GM21381 (cell line): ENCODE data around the gene INSYN2B.
A peak's percentile ranks its signal among the peaks of the same experiment; 100 is the strongest.
"Not testable (repeated sequence)": the region's sequence is repeated elsewhere in the genome, so short reads cannot be mapped to it uniquely, and the experiment has no call there.

Source experiments
- ATAC-seq: cut with Tn5 transposase; IDR thresholded peaks from one replicate; pipeline ENCODE4 v1.9.1; 2021; ENCODE audit warnings: mild to moderate bottlenecking, moderate library complexity; ENCODE audit not compliant: unreplicated experiment

The INSYN2B gene

GRCh38 chr5:169860585-169860984 lies 119.7 kb downstream of the INSYN2B start:
- no peak for ATAC-seq

DNA sequence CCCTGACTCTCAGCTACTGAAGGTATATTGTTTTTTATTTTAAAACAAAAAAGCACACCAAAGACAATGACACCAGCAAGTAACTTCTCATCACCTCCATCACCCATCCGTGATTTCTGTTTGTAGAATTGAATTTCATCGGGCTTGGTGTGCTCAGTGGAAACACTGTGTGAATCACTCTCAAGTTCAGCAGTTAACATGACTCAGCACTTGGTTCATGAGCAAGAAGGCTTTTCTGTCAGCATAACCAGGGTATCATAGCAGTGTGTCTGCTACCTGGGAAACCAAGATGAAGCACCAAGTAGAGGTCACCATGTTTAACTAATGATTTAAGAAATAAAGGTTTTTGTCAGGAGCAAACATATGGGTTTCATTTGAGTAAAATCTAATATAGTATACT lies 123.7 kb downstream of the INSYN2B start:
- ATAC-seq: no peak

GRCh38 chr5:169851321-169851850 lies 128.9 kb downstream of the INSYN2B start:
- no peak for ATAC-seq

- no peak for ATAC-seq
These were observed 129.9 kb downstream of the INSYN2B start for GRCh38 chr5:169850409-169850808.

DNA sequence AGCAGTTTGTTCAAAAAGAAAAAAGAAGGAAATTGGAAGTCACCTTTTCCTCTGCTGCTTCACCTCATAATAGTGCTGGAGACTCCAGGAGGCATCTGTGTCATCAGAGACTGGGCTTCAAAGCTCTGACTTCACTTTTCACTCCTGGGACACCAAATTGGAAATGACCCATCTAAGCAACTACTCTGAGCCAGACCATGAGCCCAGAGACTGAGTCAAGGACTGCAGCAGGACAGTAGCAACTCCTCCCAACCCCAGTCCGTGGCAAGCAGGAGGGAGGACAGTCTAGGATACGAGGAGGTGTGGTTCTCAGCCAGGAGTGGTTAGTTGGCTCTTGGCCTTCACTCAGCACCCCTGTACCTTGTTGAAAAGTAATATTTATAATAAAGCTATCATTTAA lies 131.5 kb downstream of the INSYN2B start:
- ATAC-seq: no peak

- no peak for ATAC-seq
These were observed 132.0 kb downstream of the INSYN2B start for GRCh38 chr5:169848271-169848670.

DNA sequence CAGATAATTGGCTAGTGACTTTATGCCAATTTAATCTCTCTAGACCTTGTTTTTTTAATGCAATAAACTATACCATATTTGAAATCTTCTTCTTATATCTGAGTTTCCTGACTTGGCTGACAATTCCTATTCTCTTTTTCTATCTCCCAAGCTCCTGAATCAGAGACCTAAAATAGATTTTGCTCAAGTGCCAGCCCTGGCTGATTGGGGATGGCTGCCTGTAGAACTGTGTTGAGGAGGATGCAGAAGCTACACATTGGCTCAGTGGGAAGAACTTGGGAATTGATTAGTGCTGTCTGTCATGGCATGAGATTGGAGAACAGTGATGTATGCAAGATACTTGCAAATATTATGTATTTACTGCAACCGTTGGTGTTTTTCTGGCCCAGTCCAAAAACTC lies 132.8 kb downstream of the INSYN2B start:
- no peak for ATAC-seq

DNA sequence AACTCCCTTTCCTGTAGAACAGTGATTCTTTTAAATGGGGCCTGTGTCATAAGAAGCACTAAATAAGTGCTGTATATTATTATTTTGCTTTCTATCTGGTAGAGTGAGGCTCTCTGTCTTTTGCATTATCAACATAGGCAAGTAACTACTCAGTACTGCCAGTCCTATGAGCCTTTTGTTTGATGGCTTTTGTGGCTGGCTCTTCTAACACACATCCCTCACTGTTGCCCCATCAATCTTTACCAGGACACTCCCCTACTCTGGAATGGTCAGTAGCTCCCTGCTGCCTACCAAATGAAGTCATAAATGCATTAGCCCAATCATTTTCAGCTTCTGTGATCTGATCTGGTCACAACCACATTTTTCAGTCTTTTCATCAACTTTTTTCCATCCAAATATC lies 137.6 kb downstream of the INSYN2B start:
- ATAC-seq: no peak

- no peak for ATAC-seq
These were observed 139.9 kb downstream of the INSYN2B start for GRCh38 chr5:169840405-169840804.

- peak; percentile 84 for ATAC-seq
These were observed 141.6 kb downstream of the INSYN2B start for GRCh38 chr5:169838688-169839087.

DNA sequence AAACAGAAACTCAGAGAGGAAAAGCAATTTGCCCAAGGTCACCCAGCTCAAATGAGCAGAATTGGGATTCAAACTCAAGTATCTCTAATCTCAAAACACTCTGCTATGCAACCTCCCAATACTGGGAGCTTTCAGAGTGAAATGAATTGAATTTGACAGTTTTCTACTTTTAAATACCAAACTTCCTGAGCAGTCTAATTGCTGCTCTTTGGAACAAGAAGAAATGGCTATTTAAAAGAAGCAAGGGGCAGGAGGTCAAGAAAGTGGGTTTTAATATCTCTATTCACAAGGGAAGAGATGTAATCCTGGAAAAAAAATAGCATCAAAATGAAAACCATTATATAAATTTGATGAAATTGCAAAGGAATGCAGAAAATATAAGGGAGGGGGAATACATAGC lies 142.6 kb downstream of the INSYN2B start:
- no peak for ATAC-seq

DNA sequence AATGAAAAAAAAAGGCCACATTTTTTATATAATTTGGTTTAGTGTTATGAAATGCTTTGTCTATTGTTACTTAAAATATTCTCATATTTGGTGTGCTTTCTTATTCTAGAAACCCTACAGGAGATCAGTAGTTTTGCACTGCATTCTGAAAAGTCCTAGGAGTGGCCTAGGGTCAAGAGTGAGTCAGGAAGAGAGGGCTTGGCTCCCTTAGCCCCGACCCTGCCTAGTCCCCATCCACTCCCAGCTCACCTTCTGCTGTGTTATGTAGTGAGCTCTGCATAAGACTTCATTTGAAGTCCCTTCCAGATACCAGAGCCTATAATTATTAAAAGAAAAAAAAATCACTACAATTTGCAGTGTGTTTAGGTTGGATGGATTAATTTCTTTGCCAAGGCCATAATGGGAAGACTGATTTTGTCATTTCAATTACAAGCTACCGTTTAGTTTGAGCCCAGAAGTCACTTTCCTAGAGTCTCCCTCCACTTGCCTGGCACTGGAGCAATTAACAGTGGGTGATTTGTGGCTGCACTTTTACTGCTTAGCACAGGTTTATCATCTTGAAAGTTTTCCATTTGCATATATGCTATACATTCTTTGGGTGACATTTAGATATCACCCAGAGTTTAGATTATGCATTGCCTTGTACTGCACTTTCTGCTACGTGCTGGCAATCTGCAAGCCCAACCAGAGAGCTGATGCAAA lies 143.3 kb downstream of the INSYN2B start:
- no peak for ATAC-seq

DNA sequence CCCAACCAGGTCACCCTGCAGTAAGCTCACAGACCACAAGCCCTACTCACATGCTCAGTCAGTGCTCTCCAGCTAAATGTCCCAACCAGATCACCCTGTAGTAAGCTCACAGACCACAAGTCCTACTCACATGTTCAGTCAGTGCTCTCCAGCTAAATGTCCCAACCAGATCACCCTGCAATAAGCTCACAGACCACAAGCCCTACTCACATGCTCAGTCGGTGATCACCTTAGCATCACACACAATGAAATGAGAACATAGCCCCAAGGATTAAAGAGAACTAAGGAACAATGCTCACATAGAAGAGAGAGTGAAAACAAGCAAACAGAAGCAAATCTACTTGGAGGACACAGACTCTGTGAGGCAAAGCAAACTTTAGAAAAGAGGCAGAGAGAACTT lies 145.8 kb downstream of the INSYN2B start:
- ATAC-seq: not testable (repeated sequence)

GRCh38 chr5:169833681-169834292 lies 146.5 kb downstream of the INSYN2B start:
- ATAC-seq: not testable (repeated sequence)

DNA sequence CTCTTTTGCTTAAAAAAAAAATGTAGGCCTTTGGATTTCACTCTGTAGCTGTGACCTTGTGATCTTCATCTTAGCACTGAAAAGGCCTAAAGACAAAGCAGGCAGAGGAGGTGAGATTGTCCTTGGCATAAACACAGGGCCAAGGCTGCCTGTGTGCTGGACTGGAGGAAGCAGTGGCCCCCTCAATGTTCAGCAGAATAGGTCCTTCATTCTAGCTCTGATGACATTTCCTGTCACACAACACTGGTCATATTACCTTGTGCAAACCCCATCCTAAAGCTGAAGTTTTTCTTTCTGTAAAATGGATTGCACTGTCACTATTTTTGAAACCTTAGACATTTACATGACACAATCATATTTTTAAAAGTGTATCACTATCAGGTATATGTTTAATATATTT lies 147.4 kb downstream of the INSYN2B start:
- no peak for ATAC-seq

- no peak for ATAC-seq
These were observed 148.0 kb downstream of the INSYN2B start for GRCh38 chr5:169832304-169832703.

DNA sequence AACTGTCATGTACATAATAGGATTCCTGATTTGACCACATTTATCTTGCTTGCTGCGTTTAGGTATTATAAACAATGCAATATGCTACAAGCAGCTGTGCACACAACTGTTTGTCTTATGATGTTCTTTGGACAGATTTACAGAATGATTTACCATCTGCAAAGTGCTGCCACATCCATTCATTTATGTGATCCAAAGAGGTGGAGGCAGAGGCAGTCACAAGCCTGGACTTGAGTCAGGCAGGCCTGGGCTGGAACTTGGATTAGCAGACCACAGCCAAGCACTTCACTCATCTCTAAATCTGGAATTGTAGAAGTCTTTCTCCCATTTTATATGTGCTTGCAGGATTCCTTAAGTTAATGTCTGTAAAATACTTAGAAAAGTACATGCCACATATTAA lies 149.0 kb downstream of the INSYN2B start:
- no peak for ATAC-seq

GRCh38 chr5:169828385-169828784 lies 151.9 kb downstream of the INSYN2B start:
- ATAC-seq: no peak

GRCh38 chr5:169827769-169828168 lies 152.5 kb downstream of the INSYN2B start:
- ATAC-seq: no peak

DNA sequence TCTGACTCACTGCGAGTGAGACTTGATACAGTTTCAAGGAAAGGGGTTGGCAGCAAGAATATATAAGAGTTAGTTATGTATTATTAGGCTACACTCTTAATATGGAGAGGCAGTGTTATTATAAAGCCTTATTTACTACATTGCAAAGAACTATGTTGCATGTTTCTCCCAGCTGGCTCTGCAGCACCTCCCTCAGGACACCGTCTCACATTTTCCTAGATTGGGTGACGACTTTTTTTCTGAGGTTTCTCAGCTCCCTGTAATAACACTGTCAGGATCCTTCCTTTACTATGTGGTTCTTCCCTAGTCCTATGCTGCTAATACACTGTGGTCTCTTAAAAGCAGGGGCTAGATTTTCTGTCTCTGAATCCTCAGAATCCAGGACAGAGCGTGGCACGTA lies 153.7 kb downstream of the INSYN2B start:
- no peak for ATAC-seq

- no peak for ATAC-seq
These were observed 163.3 kb downstream of the INSYN2B start for GRCh38 chr5:169817031-169817430.

GRCh38 chr5:169814522-169814921 lies 165.8 kb downstream of the INSYN2B start:
- no peak for ATAC-seq
